GM12878 (cell line): ENCODE measurements around the gene SLC5A10. TPM values are rescaled to one million over a fixed set of nuclear protein-coding genes. Genes with fewer than 3 reads are reported as not detected.

ENCODE experiments used
- ATAC-seq: fragments of 200-7000 bp; cut with Tn5 transposase; 3 replicates; pipeline ENCODE4 v1.9.1; 2020; ENCODE audit warnings: mild to moderate bottlenecking, moderate library complexity
- BruUV-seq: library from RNA; stranded (reverse); fragments of 400-500 nt; replicated peaks from 2 replicates; lab custom pipeline; 2021; lab: Mats Ljungman, UMichigan
- CTCF ChIA-PET: fragments of 300-600 bp; sonication (Branson Sonifier 250); formaldehyde crosslinking; extraction: SDS; loops from one replicate; lab custom pipeline; 2021; ENCODE audit warnings: inconsistent platforms; lab: Yijun Ruan, JAX
- POLR2A ChIA-PET: fragments of 350-600 bp; formaldehyde crosslinking; extraction: SDS; loops from one replicate; lab custom pipeline; 2021; ENCODE audit warnings: inconsistent platforms; lab: Charles Lee
- RAD21 ChIA-PET: fragments of 300-600 bp; sonication (Branson Sonifier 250); formaldehyde crosslinking; loops from one replicate; lab custom pipeline; 2023; ENCODE audit warnings: antibody characterized with exemption; ENCODE audit not compliant: unreplicated experiment; lab: Charles Lee
- SMC1A ChIA-PET: fragments of 300-600 bp; sonication (Branson Sonifier 250); formaldehyde crosslinking; loops from one replicate; lab custom pipeline; 2023; ENCODE audit not compliant: unreplicated experiment, uncharacterized antibody; lab: Charles Lee
- DNase-seq: peaks from one replicate; pipeline ENCODE4 v3.0.0-alpha.2; 2011; ENCODE audit warnings: low read depth, low spot score
- FAIRE-seq: peaks from 3 replicates; lab custom pipeline; 2011; peaks lifted over from hg19 to GRCh38; lab: Jason Lieb, UNC
- H2AFZ ChIP-seq: 2 replicates; pipeline ENCODE4 v1.6.0; 2011; ENCODE audit warnings: low read depth, low read length, control low read depth; ENCODE audit not compliant: control insufficient read depth
- H3K27ac ChIP-seq: 2 replicates; pipeline ENCODE4 v1.5.1; 2011; ENCODE audit warnings: control low read depth; ENCODE audit not compliant: control insufficient read depth, insufficient read depth
- H3K27me3 ChIP-seq, 2 experiments: replicated peaks in 1 of 2; 2 replicates each; pipeline versions ENCODE4 v1.6.0 to v1.6.1; 2011; ENCODE audit warnings: low read length in 1 of 2; ENCODE audit not compliant: control insufficient read depth in 2 of 2, insufficient read depth in 2 of 2
- H3K36me3 ChIP-seq, 2 experiments: 2 replicates each; pipeline ENCODE4 v1.5.1; 2011; ENCODE audit warnings: low read length in 1 of 2; ENCODE audit not compliant: control insufficient read depth in 2 of 2, insufficient read depth in 2 of 2
- H3K4me1 ChIP-seq: 2 replicates; pipeline ENCODE4 v1.6.1; 2011; ENCODE audit warnings: mild to moderate bottlenecking, low read length, moderate library complexity, mixed read lengths; ENCODE audit not compliant: control insufficient read depth, insufficient read depth
- H3K4me2 ChIP-seq: 2 replicates; pipeline ENCODE4 v1.6.0; 2011; ENCODE audit warnings: control low read depth; ENCODE audit not compliant: control insufficient read depth, insufficient read depth
- H3K4me3 ChIP-seq: fragments of 200-600 bp; sonication (generic); 2 replicates; pipeline ENCODE4 v1.5.1; 2016
- H3K79me2 ChIP-seq: 2 replicates; pipeline ENCODE4 v1.6.0; 2011; ENCODE audit warnings: low read length; ENCODE audit not compliant: control insufficient read depth, insufficient read depth
- H3K9ac ChIP-seq: 2 replicates; pipeline ENCODE4 v1.8.0; 2011; ENCODE audit warnings: low read length, control low read depth, mixed read lengths; ENCODE audit not compliant: control insufficient read depth, insufficient read depth
- H3K9me3 ChIP-seq: replicated peaks from 3 replicates; pipeline ENCODE4 v1.5.1; 2011; ENCODE audit warnings: mild to moderate bottlenecking, low read length; ENCODE audit not compliant: control insufficient read depth, insufficient read depth
- H4K20me1 ChIP-seq: 2 replicates; pipeline ENCODE4 v1.6.0; 2011; ENCODE audit not compliant: control insufficient read depth, insufficient read depth
- CEBPZ ChIP-seq: fragments of 150-350 bp; IDR thresholded peaks from 2 replicates; pipeline ENCODE4 v1.6.1; 2016; ENCODE audit warnings: low read depth, low read length
- CREM ChIP-seq: IDR thresholded peaks from 2 replicates; pipeline ENCODE4 v1.6.1; 2014; ENCODE audit warnings: antibody characterized with exemption, low read depth
- IKZF2 ChIP-seq, 2 experiments: fragments of 450-650 bp; IDR thresholded peaks; 2 replicates each; pipeline ENCODE4 v1.6.1; 2017; ENCODE audit warnings: mild to moderate bottlenecking in 2 of 2, moderate library complexity in 2 of 2
- MYB ChIP-seq: fragments of 150-350 bp; IDR thresholded peaks from 2 replicates; pipeline ENCODE4 v1.6.1; 2014; ENCODE audit warnings: mild to moderate bottlenecking, low read depth, low read length, borderline replicate concordance
- PAX5 ChIP-seq: IDR thresholded peaks from 2 replicates; pipeline ENCODE4 v1.6.1; 2011; ENCODE audit warnings: low read depth, low read length, borderline replicate concordance
- PKNOX1 ChIP-seq: fragments of 450-650 bp; IDR thresholded peaks from 2 replicates; pipeline ENCODE4 v1.6.1; 2016; ENCODE audit warnings: mild to moderate bottlenecking
- POLR2AphosphoS2 ChIP-seq: IDR thresholded peaks from 2 replicates; pipeline ENCODE4 v1.6.1; 2011; ENCODE audit warnings: low read depth, mild to moderate bottlenecking, low read length, improper control_type of control experiment, moderate library complexity
- RELA ChIP-seq: fragments of 450-650 bp; IDR thresholded peaks from 2 replicates; pipeline ENCODE4 v1.8.0; 2014; ENCODE audit warnings: borderline replicate concordance; ENCODE audit not compliant: partially characterized antibody
- RUNX3 ChIP-seq: IDR thresholded peaks from 2 replicates; pipeline ENCODE4 v1.6.1; 2012; ENCODE audit warnings: low read length, inconsistent platforms
- SIN3A ChIP-seq: IDR thresholded peaks from 2 replicates; pipeline ENCODE4 v1.6.1; 2012; ENCODE audit warnings: low read depth, low read length, improper control_type of control experiment
- SMAD1 ChIP-seq: fragments of 450-650 bp; IDR thresholded peaks from 2 replicates; pipeline ENCODE4 v1.6.1; 2018; ENCODE audit warnings: mild to moderate bottlenecking, low read depth; ENCODE audit not compliant: partially characterized antibody
- WGBS: methylation state at CpG from one replicate; pipeline ENCODE4 v1.1.6; 2016; ENCODE audit warnings: low lambda C conversion rate; ENCODE audit not compliant: insufficient replicate concordance, insufficient coverage; ENCODE audit errors: missing lambda C conversion rate; 5-methylcytosine and 5-hydroxymethylcytosine counted together
- in situ Hi-C: fragments of 300-500 bp; cut with MboI; formaldehyde crosslinking; loops from 9 replicates; pipeline ENCODE4 v1.14.3; 2018; ENCODE audit warnings: mixed read lengths
- intact Hi-C: fragments of 100-400 bp; cut with micrococcal nuclease; formaldehyde crosslinking; loops from one replicate; pipeline ENCODE4 v1.14.2; 2022; ENCODE audit not compliant: unreplicated experiment
- polyA plus RNA-seq, 11 experiments: library from polyadenylated mRNA; depleted of rRNA in 4 of 11; unstranded in 6 of 11; stranded (reverse) in 5 of 11; fragments of >200 nt; fragmentation: Nextera tagmentation in 4 of 11; fragmentation: Illumina TruSeq in 1 of 11; extraction: Ambion mirVana in 4 of 11; extraction: Trizol in 1 of 11; gene quantifications; 1 replicate in 1 of 11; 2 replicates in 10 of 11; pipeline versions ENCODE4 v1.2.1 to v1.2.3, GENCODE V29; 2011 to 2016; ENCODE audit warnings: inconsistent platforms in 2 of 11, missing spikeins in 2 of 11, low read depth in 1 of 11
- total RNA-seq, 4 experiments: library from RNA; depleted of rRNA in 3 of 4; stranded (reverse); fragments of >200 nt in 3 of 4; fragmentation: Illumina TruSeq in 1 of 4; extraction: Trizol in 1 of 4; gene quantifications; 2 replicates each; pipeline versions ENCODE4 v1.2.1 to v1.2.3, GENCODE V29; 2013 to 2021
- TF ChIP-seq, protein P1 (sequence below): IDR thresholded peaks from 2 replicates; pipeline ENCODE4 v1.6.1; 2011; ENCODE audit warnings: mild to moderate bottlenecking, low read depth, low read length, moderate library complexity; ENCODE audit not compliant: insufficient replicate concordance
- TF ChIP-seq, protein P2 (sequence below): IDR thresholded peaks from 2 replicates; pipeline ENCODE4 v1.6.1; 2011; ENCODE audit warnings: borderline replicate concordance, low read depth, mild to moderate bottlenecking, moderate library complexity, low read length; ENCODE audit not compliant: insufficient read depth, poor library complexity, severe bottlenecking

SLC5A10 gene
- total and polyA plus RNA-seq, 10 of the 15 experiments (the other 5 are each of a cell fraction or from before 2014, with no cell fraction given) = under 0.01 to 0.18 (median 0.07) TPM; not detected in 4

DNA sequence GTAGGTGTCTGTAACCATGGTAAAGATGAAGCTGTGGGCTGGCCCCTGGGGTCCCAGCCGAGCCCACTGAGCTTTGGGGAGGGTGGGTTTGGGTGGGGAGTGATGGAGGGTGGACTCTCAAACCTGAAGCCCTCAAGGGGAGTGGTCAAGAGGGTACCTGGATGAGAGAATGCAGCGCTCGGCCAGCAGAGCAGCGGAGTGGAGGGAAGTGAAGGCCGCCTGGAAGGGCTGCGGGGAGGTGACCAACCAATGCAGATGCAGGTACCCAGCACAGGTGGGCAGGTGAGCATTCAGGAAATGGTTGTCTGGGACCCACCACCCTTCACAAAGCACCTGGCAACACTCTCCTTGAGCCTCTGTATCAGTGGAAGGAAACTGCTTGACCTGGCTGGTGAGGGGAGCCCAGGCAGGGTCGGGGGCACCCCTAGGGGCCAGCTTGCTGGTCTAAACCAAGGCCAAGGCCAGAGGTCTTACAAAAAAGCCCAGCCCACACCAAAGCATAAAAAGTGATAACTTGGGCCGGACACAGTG, 3.4 kb upstream of the SLC5A10 start (continued):
- TF ChIP-seq, protein P1, sequence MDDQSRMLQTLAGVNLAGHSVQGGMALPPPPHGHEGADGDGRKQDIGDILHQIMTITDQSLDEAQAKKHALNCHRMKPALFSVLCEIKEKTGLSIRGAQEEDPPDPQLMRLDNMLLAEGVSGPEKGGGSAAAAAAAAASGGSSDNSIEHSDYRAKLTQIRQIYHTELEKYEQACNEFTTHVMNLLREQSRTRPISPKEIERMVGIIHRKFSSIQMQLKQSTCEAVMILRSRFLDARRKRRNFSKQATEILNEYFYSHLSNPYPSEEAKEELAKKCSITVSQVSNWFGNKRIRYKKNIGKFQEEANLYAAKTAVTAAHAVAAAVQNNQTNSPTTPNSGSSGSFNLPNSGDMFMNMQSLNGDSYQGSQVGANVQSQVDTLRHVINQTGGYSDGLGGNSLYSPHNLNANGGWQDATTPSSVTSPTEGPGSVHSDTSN = no peak
- no peak for TF ChIP-seq CEBPZ

DNA sequence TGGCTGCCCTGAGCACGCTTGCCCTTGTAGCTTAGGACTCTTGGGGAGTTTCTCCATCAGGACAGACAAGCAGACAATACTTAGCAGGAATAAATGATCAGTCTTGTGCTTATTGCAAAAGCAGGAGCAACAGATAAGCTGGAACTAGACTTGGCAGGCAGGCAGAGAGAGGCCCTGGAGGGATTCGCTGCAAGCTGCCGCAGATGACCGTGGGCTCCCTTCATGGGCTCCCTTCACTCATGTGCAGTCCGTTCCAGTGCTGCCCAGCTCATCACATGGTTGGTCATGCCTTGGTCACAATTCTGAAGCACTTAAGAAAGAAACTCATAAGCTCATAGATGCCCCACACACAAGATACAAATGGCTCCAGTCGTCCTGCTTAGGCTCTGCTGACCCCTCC, 2.4 kb upstream of the SLC5A10 start:
- H3K36me3 ChIP-seq = no peaks in the 10 kb centered on the region
- WGBS = 48% methylated on average over 6 of the region's 6 CpGs
- TF ChIP-seq RUNX3 (no peak), SIN3A (no peak), RELA (no peak), POLR2AphosphoS2 (no peak), MYB (no peak), PAX5 (no peak), IKZF2 (IDR thresholded peaks at IDR 0.05) (no peak), CREM (no peak), PKNOX1 (no peak), SMAD1 (no peak)
- TF ChIP-seq, protein P2, sequence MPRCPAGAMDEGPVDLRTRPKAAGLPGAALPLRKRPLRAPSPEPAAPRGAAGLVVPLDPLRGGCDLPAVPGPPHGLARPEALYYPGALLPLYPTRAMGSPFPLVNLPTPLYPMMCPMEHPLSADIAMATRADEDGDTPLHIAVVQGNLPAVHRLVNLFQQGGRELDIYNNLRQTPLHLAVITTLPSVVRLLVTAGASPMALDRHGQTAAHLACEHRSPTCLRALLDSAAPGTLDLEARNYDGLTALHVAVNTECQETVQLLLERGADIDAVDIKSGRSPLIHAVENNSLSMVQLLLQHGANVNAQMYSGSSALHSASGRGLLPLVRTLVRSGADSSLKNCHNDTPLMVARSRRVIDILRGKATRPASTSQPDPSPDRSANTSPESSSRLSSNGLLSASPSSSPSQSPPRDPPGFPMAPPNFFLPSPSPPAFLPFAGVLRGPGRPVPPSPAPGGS = no peak

More for the DNA sequence above, 2.4 kb upstream of the SLC5A10 start:
- intact Hi-C loops (no loop called here), in situ Hi-C loops (no loop called here)
- Histone ChIP-seq H3K4me2 (no peak overlapping the region), H2AFZ (no peak overlapping the region; the same call in 1 of the 2 replicates), H3K79me2 (no peaks in the 10 kb centered on the region), H3K4me1 (peaks cover 4% of the 10 kb centered on the region), H3K4me3 (no peak overlapping the region), H3K27me3 (no peaks in the 10 kb centered on the region; a peak in 1 of 4 replicates), H3K9me3 (no peaks in the 10 kb centered on the region), H3K9ac (no peak overlapping the region), H4K20me1 (no peaks in the 10 kb centered on the region), H3K27ac (no peak overlapping the region)
- POLR2A ChIA-PET = no interaction called here
- FAIRE-seq = no peak
- ATAC-seq = no peak
- CTCF ChIA-PET = interaction anchor here (0.8 to 1.6 kb wide), 3 partner anchors 10 to 19 kb away, joined by 5 to 8 read pairs (median 7); no protein-coding TSS in a partner anchor
- no TSS peak for BruUV-seq
- no peak for DNase-seq
- RAD21 ChIA-PET = interaction anchor here (0.9 to 1.0 kb wide), 2 partner anchors 12 to 132 kb away, joined by 3 read pairs; no protein-coding TSS in a partner anchor
- SMC1A ChIA-PET = interaction anchor here (1.4 to 1.6 kb wide), 2 partner anchors 17 to 25 kb away, joined by 3 to 4 read pairs; no protein-coding TSS in a partner anchor
